Activated T-cell treated with anti-CD3 and anti-CD28 coated beads for 24 hours (primary cell): Measurements from ENCODE around the gene CFAP97.
"Not testable (repeated sequence)": the region's sequence is repeated elsewhere in the genome, so short reads cannot be mapped to it uniquely, and the experiment has no call there.

Experiments
- DNase-seq: peaks from one replicate; pipeline ENCODE4 v3.0.0-alpha.2; 2020; ENCODE audit warnings: low read depth

The CFAP97 gene

DNA sequence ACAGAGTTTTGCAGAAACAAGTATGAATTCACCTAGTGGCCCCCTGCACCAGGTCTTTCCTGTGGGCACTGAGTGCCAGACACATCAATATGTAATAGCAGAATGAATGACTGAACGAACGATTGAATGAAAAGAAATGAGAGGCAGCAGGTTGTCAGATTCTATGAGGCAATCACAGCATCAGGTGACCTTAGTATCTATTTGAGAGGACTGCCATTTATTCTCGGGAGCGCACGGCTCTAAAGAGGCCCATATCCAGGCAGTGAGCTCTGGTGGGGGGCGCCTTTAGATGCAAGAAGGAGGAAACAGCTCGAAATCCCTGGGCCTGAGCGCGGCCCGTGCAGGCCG lies 61.3 kb downstream of the CFAP97 start:
- no peak for DNase-seq

DNA sequence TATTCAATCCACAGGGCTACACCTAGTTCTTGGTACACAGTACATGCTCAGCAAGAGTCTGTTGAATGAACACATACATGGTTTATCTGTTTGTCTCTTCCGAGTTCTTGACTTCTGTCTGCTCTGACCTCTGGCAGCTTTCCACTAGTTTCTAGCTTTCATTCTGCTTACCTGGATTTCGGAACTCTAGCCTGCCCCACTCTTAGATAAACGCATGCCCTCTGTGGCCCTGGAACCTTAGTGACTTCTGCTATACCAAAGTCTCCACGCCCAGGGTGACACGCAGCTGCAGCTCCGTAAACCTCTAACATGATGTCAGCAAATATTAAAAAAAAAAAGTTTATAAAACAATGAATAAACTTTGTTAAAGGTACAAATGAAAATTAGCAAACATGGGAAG lies 62.0 kb downstream of the CFAP97 start:
- DNase-seq = no peak

DNA sequence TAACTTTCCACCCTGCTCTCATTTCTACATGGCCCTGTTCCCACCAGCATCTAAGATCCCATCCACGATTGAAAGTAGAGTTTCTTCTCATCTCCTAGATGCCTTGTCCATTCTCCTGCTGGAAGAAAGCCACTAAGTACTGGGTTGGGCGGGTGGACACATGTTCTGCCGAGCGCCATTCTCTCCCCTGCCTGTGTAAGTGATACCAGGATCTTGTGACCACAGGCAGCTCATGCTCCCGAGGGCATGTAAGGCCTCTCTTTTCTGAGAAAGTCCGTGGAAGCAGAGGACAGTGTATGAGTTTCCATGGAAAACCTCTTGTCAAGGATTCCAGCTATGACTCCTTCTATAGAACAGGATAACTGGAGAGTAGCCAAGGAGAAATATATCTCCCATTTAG lies 64.1 kb downstream of the CFAP97 start:
- no peak for DNase-seq

DNA sequence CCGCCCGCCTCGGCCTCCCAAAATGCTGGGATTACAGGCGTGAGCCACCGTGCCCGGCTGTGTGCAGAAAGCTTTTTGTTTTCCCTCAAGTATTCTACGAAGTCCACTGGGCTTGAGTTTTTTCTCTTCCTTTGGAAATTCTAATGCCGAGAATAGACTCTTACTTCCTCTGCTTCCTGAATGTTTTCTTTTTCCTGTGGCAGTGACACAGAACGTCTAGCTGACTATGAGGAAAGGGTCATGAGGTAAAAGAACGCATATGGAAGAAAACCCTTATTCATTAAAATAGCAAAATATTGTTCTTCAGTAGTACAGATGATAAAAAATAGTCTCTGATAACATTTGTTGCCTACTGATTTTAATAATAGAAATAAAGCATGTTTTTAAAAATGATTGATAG lies 65.6 kb downstream of the CFAP97 start:
- DNase-seq = no peak

DNA sequence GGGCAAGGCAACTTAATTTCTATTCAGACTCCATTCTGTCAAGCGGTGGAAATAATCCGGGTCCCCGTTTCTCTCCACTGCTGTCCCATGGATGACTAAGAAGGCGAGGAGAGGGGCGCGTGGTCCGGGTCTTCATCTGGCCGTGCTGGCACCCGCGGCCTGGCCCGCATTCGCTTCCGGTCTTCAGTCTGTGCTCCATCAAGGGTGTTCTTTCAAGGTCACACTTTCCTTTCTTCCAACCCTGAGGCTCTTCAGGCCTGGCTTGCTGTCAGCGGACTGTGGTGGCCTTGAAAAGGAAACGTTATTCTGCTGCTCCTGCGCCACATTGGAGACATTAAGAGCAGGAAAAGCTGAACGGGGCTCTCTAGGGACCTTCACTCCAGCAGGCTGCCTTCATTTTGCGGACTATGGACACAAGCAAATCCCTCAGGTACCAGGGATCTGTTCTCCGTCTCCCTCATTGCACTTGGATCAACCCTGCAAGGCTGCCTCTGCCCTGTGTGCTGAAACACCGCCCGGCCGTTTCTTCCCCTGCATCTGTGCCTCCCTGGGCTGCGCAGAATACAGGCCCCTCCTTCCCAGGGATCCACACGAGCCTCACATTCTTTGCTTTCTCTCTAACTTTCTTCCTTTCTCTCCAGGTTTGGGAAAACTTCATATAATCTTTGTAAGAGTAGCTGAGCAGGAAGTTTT lies 66.4 kb downstream of the CFAP97 start:
- DNase-seq = no peak

DNA sequence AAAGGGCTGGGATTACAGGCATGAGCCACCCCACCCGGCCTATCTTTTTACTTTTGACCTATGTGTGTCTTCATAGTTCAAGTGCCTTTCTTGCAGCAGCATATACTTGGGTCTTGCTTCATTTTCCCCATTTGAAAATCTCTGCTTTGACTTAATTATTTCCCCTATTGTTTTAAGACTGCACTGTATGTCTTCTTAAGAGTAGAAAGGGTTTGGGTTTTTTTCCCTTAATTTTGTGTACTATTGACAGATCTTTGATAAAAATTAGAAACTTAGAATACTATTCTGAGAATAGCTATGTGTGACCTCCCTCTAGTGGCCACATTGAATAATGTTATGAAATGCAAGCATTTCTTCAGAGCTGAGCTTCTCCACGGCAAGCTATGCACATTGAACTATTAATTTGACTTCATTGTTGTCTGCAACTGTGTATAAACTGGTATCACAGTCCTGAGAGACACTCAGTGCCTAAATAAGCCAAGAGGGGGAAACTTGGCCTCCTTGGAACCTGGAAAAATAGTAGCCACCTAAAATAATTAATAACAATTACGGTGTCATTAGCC lies 69.4 kb downstream of the CFAP97 start:
- DNase-seq = no peak

DNA sequence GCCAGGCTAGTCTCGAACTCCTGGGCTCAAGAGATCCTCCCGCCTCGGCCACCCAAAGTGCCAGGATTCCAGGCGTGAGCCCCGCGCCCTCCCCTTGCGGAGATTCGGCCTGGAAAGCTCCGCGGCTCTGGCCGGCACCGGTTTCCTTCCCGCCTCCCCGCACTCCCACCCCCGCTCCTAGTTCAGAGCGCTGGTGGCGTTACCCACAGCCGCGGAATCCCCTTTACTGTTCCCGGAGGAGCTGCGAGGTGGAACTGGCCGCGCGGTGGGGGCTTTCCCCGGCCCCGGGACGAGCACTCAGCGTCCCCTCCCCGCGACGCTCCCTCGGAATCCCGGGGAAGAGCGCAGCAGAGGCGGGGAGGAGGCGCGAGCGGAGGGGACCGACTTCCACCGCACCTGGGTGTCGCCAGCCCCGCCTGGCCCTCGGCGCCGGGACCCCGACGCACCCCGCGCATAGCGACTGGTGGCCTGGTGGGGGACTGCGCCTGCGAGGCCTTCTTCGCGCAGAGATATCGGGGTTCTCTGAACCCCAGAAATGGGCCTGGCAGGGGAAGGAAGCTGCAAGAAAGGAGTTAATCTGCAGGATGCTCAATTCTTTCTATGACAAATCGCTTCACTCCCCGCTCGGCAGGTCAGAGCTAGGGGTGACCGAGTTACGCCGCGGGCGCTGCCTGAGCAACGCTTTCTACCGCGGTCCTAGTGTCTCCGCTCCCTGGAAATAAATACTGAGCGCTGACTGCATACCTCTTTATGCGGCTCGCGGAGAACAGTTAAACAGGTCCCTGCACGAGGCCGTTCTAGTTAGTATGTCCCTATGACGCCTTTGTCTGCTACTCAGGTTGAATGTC lies 75.3 kb downstream of the CFAP97 start:
- DNase-seq = no peak

DNA sequence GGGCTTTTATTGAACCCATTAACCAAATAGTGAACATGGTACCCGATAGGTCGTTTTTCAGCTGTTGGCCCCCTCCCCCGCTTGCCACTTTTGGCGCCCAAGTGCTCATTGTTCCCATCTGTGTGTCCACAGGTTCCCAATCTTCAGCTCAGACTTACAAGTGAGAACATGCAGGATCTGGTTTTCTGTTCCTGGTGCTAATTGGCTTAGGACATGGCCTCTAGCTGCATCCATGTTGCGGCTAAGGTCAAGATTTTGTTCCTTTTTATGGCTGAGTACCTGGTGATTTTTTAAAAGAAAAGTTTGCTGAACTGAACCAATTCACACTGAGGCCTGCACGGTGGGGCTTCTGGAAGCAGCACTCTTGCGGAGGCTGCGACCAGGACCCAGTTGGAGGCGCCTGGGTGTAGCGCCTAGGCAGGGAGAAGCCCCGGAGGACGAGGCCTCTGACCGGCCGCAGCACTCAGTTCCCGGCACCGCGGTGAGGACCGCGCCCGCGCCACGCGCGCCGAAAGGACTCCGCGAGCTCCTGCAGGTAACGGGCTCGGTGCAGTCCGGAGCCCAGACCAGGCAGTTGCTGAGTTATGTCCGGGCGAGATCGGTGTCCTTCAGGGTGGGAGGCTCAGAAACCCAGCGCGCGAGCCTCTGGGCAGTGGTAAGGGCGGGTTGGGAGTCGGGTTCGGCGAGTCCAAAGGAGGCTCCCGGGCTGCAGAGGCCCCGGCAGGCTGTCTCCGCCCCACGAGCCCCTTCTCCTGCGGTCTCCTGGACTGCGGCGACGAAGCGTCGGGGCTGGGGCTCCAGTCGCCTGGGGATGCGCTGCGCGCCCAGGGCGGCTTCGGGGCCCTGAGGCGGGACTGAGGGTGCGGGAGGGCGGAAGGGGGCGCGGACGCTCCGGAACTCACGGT lies 76.5 kb downstream of the CFAP97 start:
- no peak for DNase-seq

DNA sequence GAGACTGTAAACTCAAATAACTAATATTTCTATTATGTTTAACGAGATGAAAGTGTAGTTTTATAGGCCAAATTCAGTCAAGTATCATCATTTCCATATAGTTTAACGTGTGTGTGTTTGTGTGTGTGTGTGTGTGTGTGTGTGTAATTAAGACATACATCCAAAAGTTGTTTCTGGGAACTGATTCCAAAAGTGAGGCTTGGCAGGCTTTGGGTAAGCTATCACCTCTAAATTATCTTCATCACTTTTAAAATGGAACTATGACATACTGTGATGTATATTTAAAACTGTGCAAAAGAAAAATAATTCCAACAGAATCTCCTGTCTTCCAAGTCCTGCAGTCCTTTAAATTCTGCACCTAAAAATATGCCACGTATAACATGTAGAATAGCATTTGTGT lies 79.8 kb downstream of the CFAP97 start:
- DNase-seq = no peak

DNA sequence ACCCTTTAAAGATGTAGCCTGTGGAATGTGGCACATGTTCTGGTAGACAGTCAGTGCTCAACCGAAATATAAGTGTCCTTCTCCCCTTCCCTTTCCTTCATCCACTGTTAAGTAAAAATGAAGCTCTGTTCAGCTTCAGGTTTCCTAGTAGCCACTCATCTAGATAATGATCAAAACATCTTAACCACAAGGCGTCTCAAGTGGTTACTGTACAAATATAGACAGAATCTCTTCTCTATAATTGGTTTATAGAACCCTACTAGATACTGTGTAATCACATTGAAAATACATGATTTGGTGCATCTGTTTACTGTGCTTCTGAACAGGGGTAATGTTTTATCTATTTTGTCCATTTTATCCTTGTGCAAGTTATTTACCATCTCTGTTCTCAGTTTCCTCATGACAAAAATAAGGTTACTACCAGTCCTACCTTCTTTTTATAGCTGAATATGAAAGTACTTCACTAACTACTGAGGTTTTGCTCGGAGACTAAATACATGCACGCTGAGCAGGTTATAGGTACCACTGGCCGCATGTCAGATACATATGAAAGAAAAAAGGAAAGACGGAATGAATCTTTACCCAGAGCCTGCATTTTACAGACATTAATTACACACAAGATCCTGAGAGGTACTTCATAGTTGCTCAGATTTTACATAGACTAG lies 81.0 kb downstream of the CFAP97 start:
- DNase-seq = no peak

DNA sequence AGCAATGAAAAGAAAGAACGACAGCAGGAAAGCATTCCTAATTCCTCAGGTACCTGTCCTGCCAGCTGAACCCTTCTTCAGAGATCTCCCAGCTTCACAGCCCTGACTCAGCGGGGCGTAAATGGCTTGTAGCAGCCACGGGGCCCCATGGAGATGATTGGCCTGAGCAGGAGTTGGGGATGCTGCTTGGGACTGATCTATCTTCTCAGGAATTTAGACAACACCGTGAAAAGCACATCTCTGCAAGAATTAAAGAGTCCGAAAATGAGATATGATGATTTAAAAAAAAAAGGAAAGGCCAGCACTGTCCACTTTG lies 83.2 kb downstream of the CFAP97 start:
- no peak for DNase-seq

DNA sequence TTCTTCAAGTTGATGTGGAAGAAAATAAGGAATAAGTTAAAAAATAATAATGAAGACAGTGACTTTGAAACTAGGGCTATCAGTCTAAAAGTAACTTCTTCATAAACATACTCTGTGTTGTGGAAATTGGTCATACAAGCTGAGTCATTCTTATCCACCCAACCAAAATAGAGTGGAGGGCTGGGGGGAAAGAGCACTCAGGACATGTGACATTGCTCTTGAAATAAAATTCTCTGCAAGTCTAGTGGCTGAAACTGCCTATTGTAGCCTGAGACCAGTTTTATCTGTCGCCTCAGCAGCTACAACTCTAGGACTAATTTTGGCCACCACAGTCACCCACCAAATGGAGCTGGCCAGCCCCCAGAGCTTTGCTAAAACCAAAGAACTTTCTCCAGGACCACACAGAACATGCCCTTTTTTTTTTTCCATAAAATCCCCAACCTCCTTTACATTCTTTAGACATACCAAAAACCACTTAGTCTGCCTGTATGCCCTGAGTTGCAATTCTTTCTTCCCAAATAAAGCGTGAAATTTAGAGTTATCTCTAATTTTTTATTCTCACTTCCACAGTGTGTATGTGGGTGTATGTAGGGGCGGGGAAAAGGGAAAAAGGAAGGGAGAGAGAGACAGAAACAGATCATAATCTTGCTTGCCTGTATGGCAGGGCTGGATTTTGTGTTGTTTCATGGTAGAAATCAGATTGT lies 83.7 kb downstream of the CFAP97 start:
- DNase-seq = no peak

DNA sequence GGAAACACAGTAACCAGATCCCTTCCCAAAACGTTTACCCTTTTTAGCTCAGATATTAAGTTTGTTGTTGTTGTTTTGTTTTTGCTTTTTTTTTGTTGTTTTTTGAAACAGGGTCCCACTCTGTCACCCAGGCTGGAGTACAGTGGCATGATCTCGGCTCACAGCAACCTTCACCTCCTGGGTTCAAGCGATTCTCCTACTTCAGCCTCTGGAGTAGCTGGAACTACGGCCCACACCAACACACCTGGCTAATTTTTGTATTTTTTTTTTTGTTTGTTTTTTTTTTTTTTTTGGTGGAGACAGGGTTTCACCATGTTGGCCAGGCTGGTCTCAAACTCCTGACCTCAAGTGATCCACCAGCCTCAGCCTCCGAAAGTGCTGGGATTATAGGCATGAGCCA lies 84.3 kb downstream of the CFAP97 start:
- not testable (repeated sequence) for DNase-seq

DNA sequence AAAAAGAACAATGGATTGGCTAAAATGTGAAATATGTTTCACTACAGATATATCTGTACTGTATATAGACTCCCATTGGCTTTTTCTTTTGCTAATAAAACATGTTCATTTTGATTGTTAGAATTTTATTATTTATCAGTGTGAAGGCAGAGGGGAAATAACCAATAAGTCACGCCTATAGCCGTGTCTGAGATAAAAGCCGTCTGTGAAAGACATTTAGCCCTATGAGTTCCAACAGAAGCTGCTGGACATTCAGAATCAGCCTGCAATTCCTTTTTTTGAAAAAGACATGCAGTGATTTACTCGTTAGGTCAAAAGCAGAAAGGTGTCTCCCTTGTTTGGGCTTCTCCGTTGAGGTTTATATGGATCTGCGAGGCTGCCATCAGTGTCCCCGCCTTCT lies 84.9 kb downstream of the CFAP97 start:
- no peak for DNase-seq

DNA sequence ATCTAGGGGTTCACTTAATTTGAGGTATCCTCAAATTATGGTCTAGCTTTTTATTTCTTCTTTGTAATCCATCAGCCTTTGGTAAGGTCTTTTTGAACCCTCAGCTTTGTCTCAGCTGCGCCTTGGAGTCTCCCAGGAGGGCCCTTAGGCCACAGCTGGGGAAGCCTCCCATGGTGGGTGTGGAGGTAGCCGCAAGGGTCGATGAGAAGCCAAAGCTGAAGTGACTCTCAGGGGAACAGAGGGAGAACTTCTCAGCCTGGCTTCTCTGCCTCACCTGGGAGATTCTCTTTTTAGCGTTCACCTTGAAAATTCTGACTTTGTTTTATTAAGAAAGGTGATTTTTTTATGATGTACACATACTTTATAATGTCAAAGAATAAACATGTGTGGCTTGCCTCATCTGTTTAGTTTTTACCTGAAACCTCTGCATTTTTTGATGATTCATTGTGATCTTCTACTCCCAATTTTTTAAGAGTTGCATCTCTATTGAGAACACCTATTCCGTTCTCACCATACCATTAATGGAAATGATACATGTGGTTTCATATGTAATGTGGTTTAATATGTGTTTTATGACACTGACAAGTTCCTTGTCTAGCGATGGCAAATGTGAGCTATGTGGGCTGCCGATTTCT lies 86.4 kb downstream of the CFAP97 start:
- DNase-seq = no peak

DNA sequence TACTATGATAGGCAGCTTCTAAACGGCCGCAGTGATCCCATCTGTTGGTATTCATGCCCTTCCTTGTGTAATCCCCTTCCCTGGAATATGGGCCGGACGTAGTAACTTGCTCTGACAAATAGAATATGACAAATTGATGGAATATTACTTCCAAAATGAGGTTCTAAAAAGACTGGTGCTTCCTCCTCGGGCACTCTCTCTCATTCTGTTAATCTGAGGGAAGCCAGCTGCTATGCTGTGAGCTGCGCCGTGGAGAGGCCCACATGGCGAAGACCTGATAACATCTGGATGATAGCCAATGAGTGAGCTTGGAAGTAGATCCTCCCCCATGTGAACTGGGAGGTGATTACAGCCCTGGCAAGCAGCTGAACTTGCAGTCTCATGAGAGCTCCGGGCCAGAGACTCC lies 88.0 kb downstream of the CFAP97 start:
- DNase-seq = no peak

DNA sequence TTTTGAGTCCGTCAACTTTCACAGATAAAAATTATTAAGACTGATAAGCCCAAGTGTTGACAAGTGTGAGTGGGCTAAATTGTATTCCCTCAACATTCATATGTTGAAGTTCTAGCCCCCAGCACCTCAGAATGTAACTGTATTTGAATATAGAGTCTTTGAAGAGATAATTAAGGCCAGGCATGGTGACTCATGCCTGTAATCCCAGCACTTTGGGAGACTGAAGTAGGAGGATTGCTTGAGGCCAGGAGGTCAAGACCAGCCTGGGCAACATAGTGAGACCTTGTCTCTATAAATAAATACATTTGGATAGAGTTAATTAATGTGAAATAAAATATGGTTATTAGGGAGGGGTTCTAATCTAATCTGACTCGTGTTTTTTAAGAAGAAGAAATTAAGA lies 90.5 kb downstream of the CFAP97 start:
- no peak for DNase-seq

DNA sequence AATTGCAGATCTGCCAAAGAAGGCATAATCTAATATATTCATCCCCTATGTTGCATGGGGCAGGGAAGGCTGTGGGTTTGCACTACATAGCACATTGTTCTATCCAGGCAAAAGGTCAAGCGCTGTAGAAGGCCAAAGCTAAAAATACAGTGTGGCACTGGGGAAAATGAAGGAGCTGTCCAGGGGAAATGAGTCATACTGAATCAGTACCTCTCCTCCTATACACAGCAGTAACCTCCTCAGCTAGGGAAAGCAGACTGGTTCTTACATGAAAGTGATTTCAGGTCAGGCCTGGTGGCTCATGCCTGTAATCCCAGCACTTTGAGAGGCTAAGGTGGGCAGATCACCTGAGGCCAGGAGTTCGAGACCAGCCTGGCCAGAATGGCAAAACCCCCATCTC lies 91.7 kb downstream of the CFAP97 start:
- DNase-seq = no peak

DNA sequence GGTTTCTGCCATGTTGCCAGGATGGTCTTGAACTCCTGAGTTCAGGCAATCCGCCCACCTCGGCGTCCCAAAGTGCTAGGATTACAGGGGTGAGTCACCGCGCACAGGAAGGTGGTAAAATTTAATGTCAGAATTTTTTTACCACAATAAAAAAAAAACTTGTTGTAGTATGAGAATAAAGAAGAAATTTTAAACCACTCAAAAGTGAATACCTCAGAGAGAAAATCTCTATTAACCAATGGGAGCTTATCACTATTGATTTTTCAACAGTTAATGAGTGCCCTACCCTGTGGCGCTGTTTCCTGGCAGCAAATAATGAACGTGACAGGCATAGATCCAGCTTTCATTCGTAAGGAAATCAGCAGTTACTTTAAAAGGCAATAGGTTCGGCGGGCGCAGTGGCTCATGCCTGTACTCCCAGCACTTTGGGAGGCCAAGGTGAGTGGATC lies 93.4 kb downstream of the CFAP97 start:
- DNase-seq = no peak

DNA sequence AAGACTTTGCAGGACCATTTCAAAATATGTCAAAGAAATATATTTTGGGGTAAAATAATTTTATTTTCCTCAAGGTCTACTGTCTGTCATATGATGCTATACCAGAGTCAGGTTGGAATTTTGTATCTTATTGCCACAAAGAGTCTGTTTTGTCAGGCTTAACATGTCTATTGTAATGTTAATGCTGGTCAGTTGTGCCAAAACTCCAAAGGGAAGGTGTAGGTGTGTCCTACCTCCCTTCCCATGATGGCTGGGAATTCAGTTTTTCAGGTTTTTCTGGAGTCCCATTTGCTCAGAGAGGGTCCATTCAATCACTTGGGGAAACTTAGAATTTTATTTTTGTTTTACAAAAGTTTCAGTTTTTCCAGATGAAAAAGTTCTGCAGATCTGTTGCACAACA lies 94.1 kb downstream of the CFAP97 start:
- DNase-seq = no peak
